ENCODE measurements around the gene SF1. TPM values are rescaled to one million over a fixed set of nuclear protein-coding genes. Genes with fewer than 3 reads are reported as not detected.

The SF1 gene
- total RNA-seq, 2 experiments from 2014 or later = 442 to 462 TPM

GRCh38 chr11:64759722-64760719 lies 18.3 kb downstream of the SF1 start, which contains the start of gene PYGM:
PYGM (minus strand) TSS chr11:64759974; CDS start chr11:64759898, 76 bp downstream.
- Mint-ChIP-seq H3K36me3 (peaks cover 21% of the 10 kb centered on the region), H3K4me3 (no peak within 1 kb of the TSS), H3K27me3 (no peaks in the 10 kb centered on the region), H3K9me3 (ENCODE audit: low read depth) (no peaks in the 10 kb centered on the region), H3K27ac (peak within 1 kb of the TSS; percentile 87), H3K4me1 (peaks cover 52% of the 10 kb centered on the region)
- DNase-seq (no peak), ATAC-seq (no peak)
- CTCF ChIA-PET = interaction anchor here (1.0 to 14.7 kb wide), 10 partner anchors 8 to 19 kb away, joined by 3 to 294 read pairs (median 4); partner anchors contain the start of genes RASGRP2 and SF1

DNA sequence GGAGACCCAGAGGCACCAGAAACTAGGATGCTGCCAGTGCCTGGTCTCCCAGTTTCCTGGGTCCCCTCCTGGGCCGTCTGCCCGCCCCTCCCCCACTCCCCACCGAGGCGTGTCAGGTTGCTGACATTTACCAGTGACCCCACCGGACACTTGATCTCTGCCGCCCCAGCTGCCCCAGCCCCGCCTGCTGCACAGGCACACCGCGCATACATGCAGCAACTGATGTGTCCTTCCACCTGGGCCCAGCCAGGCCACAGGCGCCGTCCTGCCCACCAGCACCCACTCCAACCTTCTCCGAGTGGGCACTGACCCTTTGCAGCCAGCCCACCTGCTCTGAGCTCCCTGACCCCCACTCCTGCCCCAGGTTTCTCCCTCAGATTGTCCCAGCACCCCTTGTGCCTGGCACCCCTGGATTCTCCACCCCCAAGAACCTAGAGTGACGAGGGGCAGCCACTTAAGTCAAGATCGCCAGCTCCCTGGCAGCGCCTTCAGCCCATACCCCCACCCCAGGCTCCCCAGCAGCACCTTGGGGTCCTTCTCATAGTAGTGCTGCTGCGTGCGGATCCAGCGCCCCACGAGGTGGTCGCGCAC lies 19.1 kb downstream of the SF1 start:
- H3K9me3 Mint-ChIP-seq (ENCODE audit: low read depth) = no peaks in the 10 kb centered on the region
- H3K27me3 Mint-ChIP-seq = no peaks in the 10 kb centered on the region
- CTCF ChIA-PET = interaction anchor here (1.1 to 14.7 kb wide), 5 partner anchors 9 to 18 kb away, joined by 3 to 294 read pairs (median 10); partner anchors contain the start of gene RASGRP2
- H3K4me1 Mint-ChIP-seq = peaks cover 44% of the 10 kb centered on the region
- H3K27ac Mint-ChIP-seq = no peak overlapping the region
- peaks cover 13% of the 10 kb centered on the region for H3K36me3 Mint-ChIP-seq
- DNase-seq (no peak), ATAC-seq (no peak)
- no peak overlapping the region for H3K4me3 Mint-ChIP-seq

DNA sequence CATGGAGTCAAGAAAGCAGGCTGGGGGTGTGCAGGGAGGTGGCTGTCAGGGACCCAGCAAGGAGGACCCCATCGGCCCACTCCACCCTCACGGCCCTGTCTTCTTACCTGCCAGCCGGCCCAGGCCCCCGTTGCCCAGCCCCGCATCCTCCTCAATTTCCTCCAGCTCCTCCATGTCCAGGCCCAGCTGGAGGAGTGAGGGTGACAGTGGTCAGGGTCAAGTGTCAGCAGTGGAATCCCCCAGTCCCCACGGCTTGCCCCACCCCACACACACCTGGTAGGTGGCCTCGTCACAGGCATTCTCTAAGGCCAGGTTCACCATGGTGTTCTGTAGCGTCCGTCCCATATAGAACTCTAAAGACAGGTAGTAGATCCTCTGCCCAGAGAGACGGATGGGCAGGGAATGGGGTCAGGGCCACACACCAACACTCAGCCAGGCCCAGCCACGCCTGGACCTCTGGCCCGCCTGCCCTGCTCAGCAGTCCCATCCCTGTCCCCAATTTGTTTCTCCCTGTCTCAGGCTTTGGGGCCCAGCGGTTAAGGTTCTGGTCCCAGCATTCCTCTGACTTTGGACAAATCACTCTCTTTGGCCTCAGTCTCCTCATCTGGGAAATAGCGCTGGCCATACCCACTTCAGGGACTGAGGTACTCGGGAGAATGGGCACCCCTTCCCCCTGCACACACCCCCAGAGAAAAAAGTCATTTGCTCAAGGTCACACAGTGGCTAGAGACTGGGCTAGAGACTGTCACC lies 19.8 kb downstream of the SF1 start:
- Mint-ChIP-seq H3K9me3 (ENCODE audit: low read depth) (no peaks in the 10 kb centered on the region), H3K4me1 (peaks cover 37% of the 10 kb centered on the region), H3K4me3 (no peak overlapping the region), H3K36me3 (peaks cover 11% of the 10 kb centered on the region), H3K27me3 (no peaks in the 10 kb centered on the region), H3K27ac (no peak overlapping the region)
- CTCF ChIA-PET = interaction anchor here (1.1 to 14.7 kb wide), 4 partner anchors 8 to 15 kb away, joined by 3 to 294 read pairs (median 10); partner anchors contain the start of gene RASGRP2
- ATAC-seq (no peak), DNase-seq (no peak)

GRCh38 chr11:64757549-64758329 lies 20.6 kb downstream of the SF1 start:
- ATAC-seq = no peak
- Mint-ChIP-seq H3K4me3 (no peak overlapping the region), H3K27me3 (no peaks in the 10 kb centered on the region), H3K4me1 (peaks cover 29% of the 10 kb centered on the region), H3K36me3 (peaks cover 9% of the 10 kb centered on the region), H3K27ac (no peak overlapping the region), H3K9me3 (ENCODE audit: low read depth) (no peaks in the 10 kb centered on the region)
- CTCF ChIA-PET = interaction anchor here (1.1 to 3.7 kb wide), 4 partner anchors 11 to 20 kb away, joined by 3 to 10 read pairs (median 5); partner anchors contain the start of gene RASGRP2
- DNase-seq = no peak

DNA sequence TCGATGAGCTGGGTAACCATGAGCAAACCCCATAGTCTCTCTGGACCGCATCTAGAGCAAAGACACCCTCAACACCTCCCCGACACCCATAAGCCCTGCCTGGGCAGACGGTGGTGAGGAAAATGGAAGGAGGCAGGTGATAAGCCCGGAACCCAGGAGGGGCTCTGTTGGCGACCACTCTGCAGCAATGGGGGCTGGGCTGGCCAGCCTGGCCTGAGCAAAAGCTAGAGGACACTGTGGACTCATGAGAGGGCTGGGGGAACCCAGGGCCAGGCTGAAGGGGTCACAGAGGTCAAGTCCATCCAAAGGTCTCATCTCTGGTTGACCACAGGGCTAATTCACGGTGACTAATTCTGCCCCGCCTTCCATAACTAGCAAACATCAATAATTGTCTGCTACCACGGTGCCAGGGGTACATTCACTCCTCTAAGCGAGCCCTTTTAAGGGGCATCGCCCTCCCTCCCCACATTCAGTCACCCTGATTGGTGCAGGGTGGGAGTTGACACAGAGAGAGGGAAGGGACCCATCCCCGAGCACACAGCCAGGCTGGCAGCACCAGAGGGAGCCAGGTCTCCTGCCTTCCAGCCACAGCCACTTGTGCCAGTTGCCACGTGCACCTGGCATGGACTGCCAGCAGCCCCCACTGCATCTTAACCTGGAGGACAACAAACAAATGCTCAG lies 22.5 kb downstream of the SF1 start:
- ATAC-seq (no peak), DNase-seq (no peak)
- no peak overlapping the region for H3K4me3 Mint-ChIP-seq
- H3K4me1 Mint-ChIP-seq = peaks cover 10% of the 10 kb centered on the region
- CTCF ChIA-PET = no interaction called here
- H3K36me3 Mint-ChIP-seq = peaks cover 3% of the 10 kb centered on the region
- H3K27ac Mint-ChIP-seq = no peak overlapping the region
- no peaks in the 10 kb centered on the region for H3K9me3 Mint-ChIP-seq (ENCODE audit: low read depth)
- no peaks in the 10 kb centered on the region for H3K27me3 Mint-ChIP-seq

GRCh38 chr11:64754919-64755662 lies 23.3 kb downstream of the SF1 start:
- Mint-ChIP-seq H3K36me3 (peaks cover 5% of the 10 kb centered on the region), H3K4me1 (peaks cover 5% of the 10 kb centered on the region), H3K27ac (no peak overlapping the region), H3K27me3 (no peaks in the 10 kb centered on the region), H3K4me3 (no peak overlapping the region), H3K9me3 (ENCODE audit: low read depth) (no peaks in the 10 kb centered on the region)
- DNase-seq (no peak), ATAC-seq (no peak)
- CTCF ChIA-PET = interaction anchor here (1.0 kb wide), 1 partner anchor 9 kb away, joined by 3 read pairs; no protein-coding TSS in a partner anchor

- Mint-ChIP-seq H3K4me3 (no peak overlapping the region), H3K27ac (no peak overlapping the region), H3K4me1 (peaks cover 3% of the 10 kb centered on the region), H3K36me3 (peaks cover 5% of the 10 kb centered on the region), H3K9me3 (ENCODE audit: low read depth) (no peaks in the 10 kb centered on the region), H3K27me3 (no peaks in the 10 kb centered on the region)
- no peak for ATAC-seq
- CTCF ChIA-PET = interaction anchor here (1.0 kb wide), 1 partner anchor 10 kb away, joined by 3 read pairs; no protein-coding TSS in a partner anchor
- DNase-seq = no peak
Observed at GRCh38 chr11:64754124-64754918, 24.0 kb downstream of the SF1 start.

DNA sequence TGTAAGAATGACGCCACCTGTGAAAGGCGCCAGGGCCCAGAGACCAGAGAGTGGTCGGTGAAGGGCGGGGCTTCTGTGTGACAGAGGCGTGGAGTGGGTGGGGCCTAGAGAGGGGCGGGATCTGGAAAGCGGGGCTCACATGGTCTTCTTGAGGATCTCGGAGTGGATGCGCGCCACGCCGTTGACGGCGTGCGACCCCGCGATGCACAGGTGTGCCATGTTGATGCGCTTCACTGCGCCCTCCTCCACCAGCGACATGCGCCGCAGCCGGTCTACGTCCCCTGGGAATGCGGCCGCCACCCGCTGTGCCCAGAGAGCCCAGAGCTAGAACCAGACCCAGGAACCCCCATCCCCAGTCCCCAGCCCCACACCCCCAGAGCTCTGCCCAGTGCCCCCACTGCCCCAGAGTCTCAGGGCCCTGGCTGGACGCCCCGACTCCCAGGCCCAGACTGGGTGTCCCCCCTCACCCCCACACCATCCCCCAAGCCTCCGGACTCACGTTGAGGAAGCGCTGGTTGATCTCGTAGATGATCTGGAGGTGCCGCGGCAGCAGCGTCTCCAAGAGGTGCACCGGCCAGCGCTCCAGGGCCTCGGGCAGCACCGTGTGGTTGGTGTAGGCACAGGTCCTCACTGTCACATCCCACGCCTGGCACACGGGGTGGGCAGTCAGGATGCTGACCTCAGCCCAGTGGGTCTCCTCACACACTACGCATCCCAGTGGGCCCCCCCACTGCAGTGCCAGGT lies 24.8 kb downstream of the SF1 start:
- Mint-ChIP-seq H3K4me1 (peaks cover 3% of the 10 kb centered on the region), H3K9me3 (ENCODE audit: low read depth) (no peaks in the 10 kb centered on the region), H3K36me3 (peaks cover 5% of the 10 kb centered on the region), H3K4me3 (no peak overlapping the region), H3K27ac (no peak overlapping the region), H3K27me3 (no peaks in the 10 kb centered on the region)
- CTCF ChIA-PET = interaction anchor here (2.0 to 2.5 kb wide), 2 partner anchors 10 kb away, joined by 8 to 12 read pairs; partner anchors contain the start of gene RASGRP2
- ATAC-seq (no peak), DNase-seq (no peak)

- ATAC-seq (no peak), DNase-seq (no peak)
- H3K27ac Mint-ChIP-seq = no peak overlapping the region
Observed at GRCh38 chr11:64753019-64753379, 25.3 kb downstream of the SF1 start.

DNA sequence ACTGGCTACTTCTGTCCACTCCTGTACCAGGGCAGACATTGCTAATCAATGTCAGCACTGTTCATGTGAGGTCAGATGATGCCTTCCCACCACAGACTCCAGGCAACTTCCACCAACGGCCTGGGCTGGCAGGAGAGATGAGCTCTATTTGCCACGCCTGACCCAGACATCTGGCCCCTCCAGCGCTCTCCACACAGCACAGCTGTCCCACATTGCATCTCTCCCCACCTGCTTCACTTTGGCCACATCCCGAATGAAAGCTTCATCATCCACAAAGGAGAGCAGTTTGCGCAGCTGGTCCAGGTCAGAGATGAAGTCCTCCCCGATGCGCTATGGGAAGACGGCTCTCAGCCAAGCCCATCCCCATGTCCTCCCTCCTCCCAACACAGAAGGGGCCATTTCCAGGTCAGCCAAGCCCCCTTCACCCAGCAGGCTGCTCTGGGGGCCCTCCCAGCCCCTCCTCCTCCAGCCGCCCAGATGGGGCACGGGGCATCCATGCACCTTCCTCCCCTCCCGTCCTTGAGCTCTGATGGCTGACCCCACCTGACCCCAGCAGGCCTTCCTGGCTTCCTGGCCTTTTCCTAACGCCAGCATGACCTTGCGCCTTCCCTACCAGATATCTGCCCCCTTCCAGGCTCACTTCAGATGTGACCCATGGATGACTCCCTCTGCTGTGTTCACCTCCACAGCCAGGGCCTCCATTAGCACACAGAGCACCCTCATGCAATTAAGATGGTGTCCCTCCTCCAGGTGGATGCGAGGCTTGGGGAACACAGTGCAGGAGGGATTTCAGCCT lies 26.0 kb downstream of the SF1 start:
- ATAC-seq (no peak), DNase-seq (no peak)
- Mint-ChIP-seq H3K4me3 (no peak overlapping the region), H3K27ac (peak overlapping the region; percentile 6), H3K4me1 (peaks cover 5% of the 10 kb centered on the region), H3K9me3 (ENCODE audit: low read depth) (no peaks in the 10 kb centered on the region), H3K36me3 (peaks cover 5% of the 10 kb centered on the region), H3K27me3 (no peaks in the 10 kb centered on the region)
- CTCF ChIA-PET = interaction anchor here (1.4 to 2.5 kb wide), 3 partner anchors 9 to 12 kb away, joined by 3 to 12 read pairs (median 8); partner anchors contain the start of gene RASGRP2

More at GRCh38 chr11:64753019-64753379, 25.3 kb downstream of the SF1 start:
- H3K4me3 Mint-ChIP-seq = no peak overlapping the region
- H3K36me3 Mint-ChIP-seq = peaks cover 5% of the 10 kb centered on the region
- H3K4me1 Mint-ChIP-seq = peaks cover 5% of the 10 kb centered on the region
- CTCF ChIA-PET = interaction anchor here (2.0 to 2.5 kb wide), 2 partner anchors 10 to 11 kb away, joined by 8 to 12 read pairs; partner anchors contain the start of gene RASGRP2
- no peaks in the 10 kb centered on the region for H3K27me3 Mint-ChIP-seq
- no peaks in the 10 kb centered on the region for H3K9me3 Mint-ChIP-seq (ENCODE audit: low read depth)

Data from activated CD8-positive, alpha-beta memory T cell treated with anti-CD3 and anti-CD28 coated beads, Interleukin-2, amount 10 ng/mL, durations not matched to agents 7 days and 5 days (primary cell).